ENCODE measurements around the gene EHD2. TPM values are rescaled to one million over a fixed set of nuclear protein-coding genes. Genes with fewer than 3 reads are reported as not detected.

EHD2 gene
- total RNA-seq, 1 experiment from 2014 or later: 13.3 TPM

DNA sequence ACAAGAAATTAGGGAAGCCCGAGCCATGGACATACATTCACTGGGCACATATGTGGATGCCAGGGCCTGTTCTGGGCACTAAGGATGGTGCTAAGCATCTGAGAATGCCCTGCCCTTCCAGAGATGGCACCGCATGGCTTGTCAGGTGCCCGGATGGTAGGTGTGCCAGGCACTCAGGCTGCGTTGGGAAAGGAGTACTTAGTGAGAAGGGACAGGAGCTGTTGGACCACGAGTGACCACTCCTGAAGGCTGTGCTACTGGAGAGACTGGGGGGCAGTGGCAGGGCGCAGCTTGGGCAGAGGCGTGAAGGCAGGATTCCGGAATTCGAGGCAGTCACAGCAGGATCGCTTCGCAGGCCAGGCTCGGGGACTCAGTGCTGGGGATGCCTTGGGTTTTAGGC, 38.0 kb upstream of the EHD2 start:
- Histone ChIP-seq H3K27me3 (replicated peaks; ENCODE audit: control insufficient read depth, insufficient read depth, low read length) (no peaks in the 10 kb centered on the region), H3K4me3 (ENCODE audit: low read depth, low read length) (no peak overlapping the region), H3K9me3 (no peaks in the 10 kb centered on the region), H3K4me1 (no peaks in the 10 kb centered on the region), H3K36me3 (ENCODE audit: control insufficient read depth, insufficient read depth, low read length) (peaks cover 1% of the 10 kb centered on the region; the same call in 1 of the 2 replicates)
- intact Hi-C loops (cut with micrococcal nuclease; ENCODE audit: unreplicated experiment): no loop called here
- Mint-ChIP-seq H3K4me1 (ENCODE audit: low read depth, unreplicated experiment) (peaks cover 10% of the 10 kb centered on the region), H3K27me3 (ENCODE audit: insufficient read depth, unreplicated experiment) (no peaks in the 10 kb centered on the region), H3K4me3 (ENCODE audit: unreplicated experiment) (no peak overlapping the region), H3K9me3 (ENCODE audit: unreplicated experiment) (no peaks in the 10 kb centered on the region), H3K27ac (ENCODE audit: unreplicated experiment) (no peak overlapping the region), H3K36me3 (ENCODE audit: insufficient read depth, unreplicated experiment) (peaks cover 70% of the 10 kb centered on the region)
- BruUV-seq (replicated peaks): no TSS peak
- ChIA-PET POLR2A (interaction anchor here (0.6 kb wide), 1 partner anchor 51 kb away, joined by 3 read pairs; no protein-coding TSS in a partner anchor), CTCF (no interaction called here)
- TF ChIP-seq, protein P1, sequence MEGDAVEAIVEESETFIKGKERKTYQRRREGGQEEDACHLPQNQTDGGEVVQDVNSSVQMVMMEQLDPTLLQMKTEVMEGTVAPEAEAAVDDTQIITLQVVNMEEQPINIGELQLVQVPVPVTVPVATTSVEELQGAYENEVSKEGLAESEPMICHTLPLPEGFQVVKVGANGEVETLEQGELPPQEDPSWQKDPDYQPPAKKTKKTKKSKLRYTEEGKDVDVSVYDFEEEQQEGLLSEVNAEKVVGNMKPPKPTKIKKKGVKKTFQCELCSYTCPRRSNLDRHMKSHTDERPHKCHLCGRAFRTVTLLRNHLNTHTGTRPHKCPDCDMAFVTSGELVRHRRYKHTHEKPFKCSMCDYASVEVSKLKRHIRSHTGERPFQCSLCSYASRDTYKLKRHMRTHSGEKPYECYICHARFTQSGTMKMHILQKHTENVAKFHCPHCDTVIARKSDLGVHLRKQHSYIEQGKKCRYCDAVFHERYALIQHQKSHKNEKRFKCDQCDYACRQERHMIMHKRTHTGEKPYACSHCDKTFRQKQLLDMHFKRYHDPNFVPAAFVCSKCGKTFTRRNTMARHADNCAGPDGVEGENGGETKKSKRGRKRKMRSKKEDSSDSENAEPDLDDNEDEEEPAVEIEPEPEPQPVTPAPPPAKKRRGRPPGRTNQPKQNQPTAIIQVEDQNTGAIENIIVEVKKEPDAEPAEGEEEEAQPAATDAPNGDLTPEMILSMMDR (IDR thresholded peaks at IDR 0.05; ENCODE audit: insufficient read depth in 1 of 2, low read depth in 1 of 2, low read length in 1 of 2, severe bottlenecking in 1 of 2, unreplicated experiment in 1 of 2): no peak
- DNase-seq: no peak

DNA sequence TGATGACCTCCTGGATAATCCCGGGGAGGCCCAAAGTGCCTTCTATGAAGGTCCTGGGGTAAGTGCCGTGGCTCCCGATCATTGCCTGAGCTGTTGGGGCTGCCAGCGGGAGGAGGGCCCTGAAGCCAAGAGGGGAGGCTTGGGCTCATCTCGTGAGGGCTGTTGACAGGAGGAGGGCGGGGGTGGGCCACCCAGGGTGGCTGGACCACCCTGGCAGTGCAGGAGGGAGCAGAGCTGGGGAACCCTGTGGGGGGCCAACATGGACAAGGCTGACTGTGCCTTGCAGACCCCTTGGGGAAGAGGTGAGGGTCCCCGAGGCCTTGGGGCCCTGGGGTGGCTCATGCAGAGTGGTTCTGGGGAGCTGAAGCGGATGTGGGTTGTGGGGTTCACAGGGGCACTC, 37.4 kb upstream of the EHD2 start:
- TF ChIP-seq, protein P1 (IDR thresholded peaks at IDR 0.05; ENCODE audit: insufficient read depth in 1 of 2, low read depth in 1 of 2, low read length in 1 of 2, severe bottlenecking in 1 of 2, unreplicated experiment in 1 of 2): no peak
- Histone ChIP-seq H3K27me3 (replicated peaks; ENCODE audit: control insufficient read depth, insufficient read depth, low read length) (no peaks in the 10 kb centered on the region), H3K9me3 (no peaks in the 10 kb centered on the region), H3K4me3 (ENCODE audit: low read depth, low read length) (no peak overlapping the region), H3K36me3 (ENCODE audit: control insufficient read depth, insufficient read depth, low read length) (peaks cover 1% of the 10 kb centered on the region; the same call in 1 of the 2 replicates), H3K4me1 (no peaks in the 10 kb centered on the region)
- H3K9me3 Mint-ChIP-seq (ENCODE audit: unreplicated experiment): no peaks in the 10 kb centered on the region
- peaks cover 67% of the 10 kb centered on the region for H3K36me3 Mint-ChIP-seq (ENCODE audit: insufficient read depth, unreplicated experiment)
- BruUV-seq (replicated peaks): no TSS peak
- ChIA-PET CTCF (no interaction called here), POLR2A (no interaction called here)
- peaks cover 6% of the 10 kb centered on the region for H3K4me1 Mint-ChIP-seq (ENCODE audit: low read depth, unreplicated experiment)
- no peak for DNase-seq
- H3K4me3 Mint-ChIP-seq (ENCODE audit: unreplicated experiment): no peak overlapping the region
- intact Hi-C loops (cut with micrococcal nuclease; ENCODE audit: unreplicated experiment): no loop called here
- no peaks in the 10 kb centered on the region for H3K27me3 Mint-ChIP-seq (ENCODE audit: insufficient read depth, unreplicated experiment)
- no peak overlapping the region for H3K27ac Mint-ChIP-seq (ENCODE audit: unreplicated experiment)

DNA sequence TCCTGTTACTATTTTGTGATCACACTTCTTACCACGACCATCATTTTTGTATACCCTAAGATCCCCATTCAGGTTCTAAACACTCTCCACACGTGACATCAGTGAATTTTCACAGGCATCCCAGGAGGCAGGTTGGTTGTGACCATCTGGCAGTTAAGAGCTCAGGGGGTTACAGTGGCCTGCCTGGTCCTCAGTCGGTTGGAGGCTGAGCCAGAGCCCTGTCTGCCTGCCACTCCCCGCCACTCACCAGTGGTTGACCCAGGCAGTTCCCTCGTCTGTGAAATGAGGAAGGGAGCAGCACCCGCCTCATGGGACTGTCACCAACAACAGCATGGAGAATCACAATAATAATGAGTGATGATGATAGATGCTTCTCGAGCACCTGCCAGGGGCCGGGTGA, 36.4 kb upstream of the EHD2 start:
- Histone ChIP-seq H3K4me1 (no peaks in the 10 kb centered on the region), H3K36me3 (ENCODE audit: control insufficient read depth, insufficient read depth, low read length) (peaks cover 1% of the 10 kb centered on the region; the same call in 1 of the 2 replicates), H3K4me3 (ENCODE audit: low read depth, low read length) (no peak overlapping the region), H3K9me3 (no peaks in the 10 kb centered on the region), H3K27me3 (replicated peaks; ENCODE audit: control insufficient read depth, insufficient read depth, low read length) (no peaks in the 10 kb centered on the region)
- H3K27me3 Mint-ChIP-seq (ENCODE audit: insufficient read depth, unreplicated experiment): no peaks in the 10 kb centered on the region
- intact Hi-C loops (cut with micrococcal nuclease; ENCODE audit: unreplicated experiment): no loop called here
- no peaks in the 10 kb centered on the region for H3K9me3 Mint-ChIP-seq (ENCODE audit: unreplicated experiment)
- CTCF ChIA-PET: no interaction called here
- peaks cover 69% of the 10 kb centered on the region for H3K36me3 Mint-ChIP-seq (ENCODE audit: insufficient read depth, unreplicated experiment)
- TF ChIP-seq, protein P1 (IDR thresholded peaks at IDR 0.05; ENCODE audit: insufficient read depth in 1 of 2, low read depth in 1 of 2, low read length in 1 of 2, severe bottlenecking in 1 of 2, unreplicated experiment in 1 of 2): no peak
- no peak overlapping the region for H3K4me3 Mint-ChIP-seq (ENCODE audit: unreplicated experiment)
- H3K4me1 Mint-ChIP-seq (ENCODE audit: low read depth, unreplicated experiment): peaks cover 13% of the 10 kb centered on the region
- no TSS peak for BruUV-seq (replicated peaks)
- no peak for DNase-seq
- no peak overlapping the region for H3K27ac Mint-ChIP-seq (ENCODE audit: unreplicated experiment)
- POLR2A ChIA-PET: no interaction called here
